Endothelial cell of umbilical vein (primary cell): Measurements from ENCODE around the gene MECP2. TPM values are rescaled to one million over a fixed set of nuclear protein-coding genes. Genes with fewer than 3 reads are reported as not detected.

ENCODE experiments used
- BruUV-seq: library from RNA; stranded (reverse); fragments of 400-500 nt; replicated peaks from 2 replicates; lab custom pipeline; 2021; lab: Mats Ljungman, UMichigan
- CTCF ChIA-PET: fragments of 300-600, 350-600 bp; sonication (Branson Sonifier 250); formaldehyde crosslinking; loops from one replicate; lab custom pipeline; 2021; ENCODE audit warnings: antibody characterized with exemption, inconsistent platforms; lab: Charles Lee
- POLR2A ChIA-PET: fragments of 300-600, 350-600 bp; sonication (Branson Sonifier 250); formaldehyde crosslinking; loops from one replicate; lab custom pipeline; 2021; ENCODE audit warnings: antibody characterized with exemption, inconsistent platforms; lab: Charles Lee
- DNase-seq: peaks from one replicate; pipeline ENCODE4 v3.0.0-alpha.2; 2011; ENCODE audit warnings: low read depth, low spot score
- FAIRE-seq: peaks from 2 replicates; lab custom pipeline; 2011; peaks lifted over from hg19 to GRCh38; lab: Jason Lieb, UNC
- H2AFZ ChIP-seq: 2 replicates; pipeline ENCODE4 v1.6.0; 2012; ENCODE audit warnings: low read depth, low read length, control low read depth, inconsistent platforms
- H3K27ac ChIP-seq: 2 replicates; pipeline ENCODE4 v1.5.1; 2011; ENCODE audit warnings: low read depth, mild to moderate bottlenecking, control low read depth, low read length, moderate library complexity; ENCODE audit not compliant: insufficient read depth
- H3K27me3 ChIP-seq, 2 experiments: 2 replicates each; pipeline versions ENCODE4 v1.6.0 to v1.6.1; 2011; ENCODE audit warnings: low read length in 2 of 2, mixed read lengths in 1 of 2; ENCODE audit not compliant: control insufficient read depth in 2 of 2, insufficient read depth in 2 of 2
- H3K36me3 ChIP-seq, 2 experiments: 2 replicates in 1 of 2; 3 replicates in 1 of 2; pipeline ENCODE4 v1.5.1; 2011; ENCODE audit warnings: low read length in 2 of 2, mild to moderate bottlenecking in 1 of 2, moderate library complexity in 1 of 2; ENCODE audit not compliant: control insufficient read depth in 2 of 2, insufficient read depth in 2 of 2; ENCODE audit errors: extremely low read depth in 1 of 2
- H3K4me1 ChIP-seq: 3 replicates; pipeline ENCODE4 v1.5.1; 2011; ENCODE audit warnings: mild to moderate bottlenecking, low read length; ENCODE audit not compliant: control insufficient read depth, insufficient read depth; ENCODE audit errors: extremely low read depth
- H3K4me2 ChIP-seq: 2 replicates; pipeline ENCODE4 v1.6.1; 2011; ENCODE audit warnings: low read length, control low read depth, mixed read lengths; ENCODE audit not compliant: insufficient read depth
- H3K4me3 ChIP-seq, 3 experiments: fragments of 200-600 bp in 1 of 3; sonication (generic), shearing (Covaris generic) in 1 of 3; replicated peaks in 1 of 3; 2 replicates each; pipeline ENCODE4 v1.5.1; 2011 to 2016; ENCODE audit warnings: control low read depth in 3 of 3, low read length in 3 of 3, mild to moderate bottlenecking in 2 of 3, inconsistent platforms in 1 of 3, low read depth in 1 of 3, moderate library complexity in 1 of 3; ENCODE audit not compliant: insufficient read depth in 1 of 3
- H3K79me2 ChIP-seq: 2 replicates; pipeline ENCODE4 v1.6.0; 2012; ENCODE audit warnings: low read length, inconsistent platforms; ENCODE audit not compliant: control insufficient read depth, insufficient read depth
- H3K9ac ChIP-seq: replicated peaks from 2 replicates; pipeline ENCODE3; 2011; ENCODE audit warnings: low read length, control low read depth; ENCODE audit not compliant: insufficient read depth; ENCODE audit errors: extremely low read depth
- H3K9me1 ChIP-seq: replicated peaks from 3 replicates; pipeline ENCODE4 v1.6.0; 2011; ENCODE audit warnings: mild to moderate bottlenecking, low read length; ENCODE audit not compliant: control insufficient read depth, insufficient read depth; ENCODE audit errors: extremely low read depth
- H3K9me3 ChIP-seq: replicated peaks from 2 replicates; pipeline ENCODE4 v1.5.1; 2012; ENCODE audit warnings: low read length, inconsistent platforms; ENCODE audit not compliant: control insufficient read depth, insufficient read depth
- H4K20me1 ChIP-seq: replicated peaks from 2 replicates; pipeline ENCODE3; 2011; ENCODE audit warnings: mild to moderate bottlenecking, low read length; ENCODE audit not compliant: control insufficient read depth, insufficient read depth; ENCODE audit errors: extremely low read depth
- CTCF ChIP-seq, 2 donors: IDR thresholded peaks; 1 replicate in 1 of 2; 2 replicates in 1 of 2; pipeline ENCODE4 v1.5.1; 2011; ENCODE audit warnings: low read length in 2 of 2, mild to moderate bottlenecking in 2 of 2, moderate library complexity in 2 of 2, control low read depth in 1 of 2, inconsistent platforms in 1 of 2, low read depth in 1 of 2; ENCODE audit not compliant: insufficient read depth in 1 of 2; ENCODE audit errors: extremely low read depth in 1 of 2
- EZH2 ChIP-seq: IDR thresholded peaks from 2 replicates; pipeline ENCODE4 v1.6.1; 2012; ENCODE audit warnings: borderline replicate concordance, low read depth, mild to moderate bottlenecking, moderate library complexity, low read length, inconsistent platforms; ENCODE audit not compliant: severe bottlenecking
- FOS ChIP-seq: IDR thresholded peaks from 2 replicates; pipeline ENCODE4 v1.6.1; 2011; ENCODE audit warnings: mild to moderate bottlenecking, low read length, moderate library complexity, borderline replicate concordance; ENCODE audit not compliant: insufficient read depth
- GATA2 ChIP-seq: IDR thresholded peaks from 2 replicates; pipeline ENCODE4 v1.7.0; 2011; ENCODE audit warnings: low read depth, mild to moderate bottlenecking, moderate library complexity, mixed read lengths, low read length; ENCODE audit not compliant: insufficient read length, insufficient read depth
- JUN ChIP-seq: IDR thresholded peaks from 2 replicates; pipeline ENCODE4 v1.6.1; 2011; ENCODE audit warnings: borderline replicate concordance, low read depth; ENCODE audit not compliant: insufficient read length, insufficient read depth
- MAX ChIP-seq: IDR thresholded peaks from 2 replicates; pipeline ENCODE4 v1.6.1; 2011; ENCODE audit not compliant: insufficient read depth, insufficient read length
- MYC ChIP-seq: IDR thresholded peaks from one replicate; pipeline ENCODE4 v1.6.1; 2011; ENCODE audit warnings: mild to moderate bottlenecking, low read depth, low read length
- POLR2A ChIP-seq: IDR thresholded peaks from 2 replicates; pipeline ENCODE4 v1.6.1; 2012; ENCODE audit warnings: low read depth, mild to moderate bottlenecking, control low read depth, low read length
- POLR2AphosphoS5 ChIP-seq: IDR thresholded peaks from 2 replicates; pipeline ENCODE4 v1.6.1; 2012; ENCODE audit warnings: low read depth, mild to moderate bottlenecking, control low read depth, low read length, moderate library complexity; ENCODE audit not compliant: insufficient read depth
- dilution Hi-C: fragments of 300-500 bp; cut with MboI; formaldehyde crosslinking; loops from one replicate; pipeline ENCODE4 v1.15.0; 2019; ENCODE audit warnings: low sequenced_read_pairs; ENCODE audit not compliant: extremely low pct_ligation_motif_present
- intact Hi-C: fragments of 100-400 bp; cut with micrococcal nuclease; formaldehyde crosslinking; loops from one replicate; pipeline ENCODE4 v1.10.0; 2022
- polyA plus RNA-seq, 4 experiments: library from polyadenylated mRNA; depleted of rRNA in 3 of 4; stranded (reverse) in 3 of 4; unstranded in 1 of 4; fragments of >200 nt; gene quantifications; 2 replicates each; pipeline versions ENCODE4 v1.2.1 to v1.2.3, GENCODE V29; 2011 to 2012; ENCODE audit warnings: missing spikeins in 1 of 4
- total RNA-seq: library from RNA; stranded (reverse); gene quantifications from 2 replicates; pipeline ENCODE4 v1.2.3, GENCODE V29; 2021

Gene MECP2
- total and polyA plus RNA-seq, 2 donors (not counting 3 experiments of a cell fraction or from before 2014, with no cell fraction given) = 9.0 to 45.3 TPM

- H3K4me2 ChIP-seq = no peak overlapping the region
- peaks cover 11% of the 10 kb centered on the region for H3K4me1 ChIP-seq
- intact Hi-C loops = no loop called here
- H2AFZ ChIP-seq = no peak overlapping the region
- no peaks in the 10 kb centered on the region for H4K20me1 ChIP-seq
- no peaks in the 10 kb centered on the region for H3K9me3 ChIP-seq
- DNase-seq (no peak), FAIRE-seq (no peak)
- H3K9me1 ChIP-seq = no peaks in the 10 kb centered on the region
- TF ChIP-seq FOS = no peak
- TF ChIP-seq MAX = no peak
- TF ChIP-seq POLR2A = no peak
- no peak for TF ChIP-seq MYC
- no peak for TF ChIP-seq JUN
- TF ChIP-seq EZH2 = no peak
- no peak for TF ChIP-seq POLR2AphosphoS5
- no peak for TF ChIP-seq GATA2
- TF ChIP-seq CTCF (IDR thresholded peaks at IDR 0.05; ENCODE audit: extremely low read depth in 1 of 2, insufficient read depth in 1 of 2, low read depth in 1 of 2, low read length in 2 of 2) = no peak
- no peak overlapping the region for H3K9ac ChIP-seq
- no TSS peak for BruUV-seq
- dilution Hi-C loops = no loop called here
- ChIA-PET POLR2A (no interaction called here), CTCF (no interaction called here)
- H3K27me3 ChIP-seq = no peaks in the 10 kb centered on the region
- H3K4me3 ChIP-seq = no peak overlapping the region
- no peaks in the 10 kb centered on the region for H3K79me2 ChIP-seq
- H3K36me3 ChIP-seq = no peaks in the 10 kb centered on the region
- no peak overlapping the region for H3K27ac ChIP-seq
Observed at GRCh38 chrX:154140742-154141141, 43.2 kb upstream of the MECP2 start.
